H9 (cell line): ENCODE measurements around the gene MGMT. TPM values are rescaled to one million over a fixed set of nuclear protein-coding genes. Genes with fewer than 3 reads are reported as not detected.
A peak's percentile ranks its signal among the peaks of the same experiment; 100 is the strongest.

Source experiments
- DNase-seq: peaks from one replicate; pipeline ENCODE4 v3.0.0-alpha.2; 2017
- H2AFZ ChIP-seq: one replicate; pipeline ENCODE4 v1.6.1; 2013; ENCODE audit warnings: mild to moderate bottlenecking, low read length, control low read depth, moderate library complexity
- H2AK5ac ChIP-seq: 2 replicates; pipeline ENCODE4 v1.6.1; 2013; ENCODE audit warnings: low read length, control low read depth, mixed read lengths; ENCODE audit not compliant: insufficient read length
- H2BK120ac ChIP-seq: one replicate; pipeline ENCODE4 v1.6.1; 2013; ENCODE audit warnings: low read depth, mild to moderate bottlenecking, low read length, control low read depth, inconsistent platforms; ENCODE audit not compliant: poor library complexity, severe bottlenecking
- H2BK12ac ChIP-seq: 2 replicates; pipeline ENCODE4 v1.6.1; 2013; ENCODE audit warnings: low read length, control low read depth, mixed read lengths, low read depth; ENCODE audit not compliant: insufficient read length
- H2BK15ac ChIP-seq: 2 replicates; pipeline ENCODE4 v1.6.1; 2013; ENCODE audit warnings: low read depth, low read length, control low read depth
- H2BK20ac ChIP-seq: one replicate; pipeline ENCODE4 v1.6.1; 2013; ENCODE audit warnings: low read depth, mild to moderate bottlenecking, low read length, control low read depth, inconsistent platforms; ENCODE audit not compliant: poor library complexity, severe bottlenecking
- H2BK5ac ChIP-seq: 2 replicates; pipeline ENCODE4 v1.6.1; 2013; ENCODE audit warnings: low read length, control low read depth, mixed read lengths; ENCODE audit not compliant: insufficient read length
- H3K14ac ChIP-seq: 2 replicates; pipeline ENCODE4 v1.6.1; 2013; ENCODE audit warnings: low read length, control low read depth; ENCODE audit not compliant: insufficient read depth
- H3K18ac ChIP-seq: 2 replicates; pipeline ENCODE4 v1.6.1; 2013; ENCODE audit warnings: low read depth, mild to moderate bottlenecking, mixed read lengths, low read length, control low read depth; ENCODE audit not compliant: insufficient read length
- H3K23ac ChIP-seq: 2 replicates; pipeline ENCODE4 v1.6.1; 2013; ENCODE audit warnings: low read length, control low read depth, mixed read lengths, low read depth; ENCODE audit not compliant: insufficient read length
- H3K23me2 ChIP-seq: 2 replicates; pipeline ENCODE4 v1.6.1; 2013; ENCODE audit warnings: low read depth, mild to moderate bottlenecking, mixed read lengths, low read length, control low read depth; ENCODE audit not compliant: insufficient read length, poor library complexity, severe bottlenecking
- H3K27ac ChIP-seq: 2 replicates; pipeline ENCODE4 v1.5.1; 2013; ENCODE audit warnings: low read length, control low read depth, mixed read lengths, low read depth; ENCODE audit not compliant: insufficient read length
- H3K27me3 ChIP-seq: 2 replicates; pipeline ENCODE4 v1.6.1; 2013; ENCODE audit warnings: low read length, control low read depth, inconsistent platforms; ENCODE audit not compliant: insufficient read depth
- H3K4ac ChIP-seq: 2 replicates; pipeline ENCODE4 v1.6.1; 2013; ENCODE audit warnings: low read depth, mild to moderate bottlenecking, control low read depth, inconsistent platforms, low read length, moderate library complexity
- H3K4me1 ChIP-seq: 2 replicates; pipeline ENCODE4 v1.6.1; 2013; ENCODE audit warnings: low read length, control low read depth, inconsistent platforms; ENCODE audit not compliant: insufficient read depth
- H3K4me2 ChIP-seq: 2 replicates; pipeline ENCODE4 v1.6.1; 2013; ENCODE audit warnings: low read length, control low read depth, mixed read lengths; ENCODE audit not compliant: insufficient read length, insufficient read depth
- H3K56ac ChIP-seq: 2 replicates; pipeline ENCODE4 v1.6.1; 2013; ENCODE audit warnings: low read depth, mild to moderate bottlenecking, mixed read lengths, low read length, control low read depth; ENCODE audit not compliant: insufficient read length
- H3K79me1 ChIP-seq: 2 replicates; pipeline ENCODE4 v1.6.1; 2013; ENCODE audit warnings: low read depth, mild to moderate bottlenecking, moderate library complexity, low read length, control low read depth, inconsistent platforms; ENCODE audit not compliant: insufficient read depth, poor library complexity, severe bottlenecking
- H3K79me2 ChIP-seq: 2 replicates; pipeline ENCODE4 v1.6.1; 2013; ENCODE audit warnings: low read length, control low read depth, inconsistent platforms; ENCODE audit not compliant: insufficient read depth
- H3K9ac ChIP-seq: 2 replicates; pipeline ENCODE4 v1.6.1; 2013; ENCODE audit warnings: low read length, control low read depth, mixed read lengths; ENCODE audit not compliant: insufficient read length; ENCODE audit errors: extremely low read depth
- H3K9me3 ChIP-seq: one replicate; pipeline ENCODE4 v1.6.1; 2013; ENCODE audit warnings: low read depth, low read length, inconsistent platforms; ENCODE audit not compliant: control insufficient read depth
- H3T11ph ChIP-seq: one replicate; pipeline ENCODE4 v1.6.1; 2013; ENCODE audit warnings: mild to moderate bottlenecking, low read length, control low read depth, inconsistent platforms
- H4K20me1 ChIP-seq: one replicate; pipeline ENCODE4 v1.6.1; 2013; ENCODE audit not compliant: control insufficient read depth, insufficient read length, insufficient read depth
- H4K5ac ChIP-seq: 2 replicates; pipeline ENCODE4 v1.6.1; 2013; ENCODE audit warnings: low read depth, mild to moderate bottlenecking, mixed read lengths, low read length, control low read depth; ENCODE audit not compliant: insufficient read length
- H4K8ac ChIP-seq: replicated peaks from 2 replicates; pipeline ENCODE4 v1.6.1; 2013; ENCODE audit warnings: low read length, control low read depth, mixed read lengths, low read depth; ENCODE audit not compliant: insufficient read length
- H4K91ac ChIP-seq: 2 replicates; pipeline ENCODE4 v1.6.1; 2013; ENCODE audit warnings: low read depth, mild to moderate bottlenecking, moderate library complexity, mixed read lengths, low read length, control low read depth; ENCODE audit not compliant: insufficient read length
- H3K27ac Mint-ChIP-seq, 3 experiments: 2 replicates in 2 of 3; 3 replicates in 1 of 3; pipeline ENCODE4 v1.8.0; 2020 to 2021; ENCODE audit warnings: mixed read lengths in 3 of 3, mild to moderate bottlenecking in 1 of 3, moderate library complexity in 1 of 3
- H3K27me3 Mint-ChIP-seq: 2 replicates; pipeline ENCODE4 v1.8.0; 2021; ENCODE audit warnings: low read depth, mild to moderate bottlenecking, moderate library complexity, mixed read lengths
- H3K36me3 Mint-ChIP-seq, 3 experiments: 2 replicates in 2 of 3; 3 replicates in 1 of 3; pipeline ENCODE4 v1.8.0; 2020 to 2021; ENCODE audit warnings: low read depth in 3 of 3, mixed read lengths in 3 of 3; ENCODE audit not compliant: insufficient read depth in 1 of 3
- H3K4me1 Mint-ChIP-seq, 2 experiments: 2 replicates each; pipeline ENCODE4 v1.8.0; 2020; ENCODE audit warnings: mixed read lengths in 2 of 2
- H3K4me3 Mint-ChIP-seq, 2 experiments: 2 replicates in 1 of 2; 3 replicates in 1 of 2; pipeline ENCODE4 v1.8.0; 2020 to 2021; ENCODE audit warnings: mild to moderate bottlenecking in 2 of 2, mixed read lengths in 2 of 2, moderate library complexity in 1 of 2
- H3K9me3 Mint-ChIP-seq, 2 experiments: 2 replicates in 1 of 2; 3 replicates in 1 of 2; pipeline ENCODE4 v1.8.0; 2020; ENCODE audit warnings: mild to moderate bottlenecking in 2 of 2, mixed read lengths in 2 of 2, moderate library complexity in 1 of 2
- CTCF ChIP-seq: fragments of 200-600 bp; sonication (generic); conservative IDR thresholded peaks from 3 replicates; pipeline ENCODE4 v1.8.0; 2021; ENCODE audit warnings: antibody characterized with exemption, mild to moderate bottlenecking
- WGBS: extraction: QIAGEN DNeasy Blood & Tissue Kit; methylation state at CpG from one replicate; pipeline ENCODE4 v1.1.7; 2013; ENCODE audit warnings: missing lambda C conversion rate, low lambda C conversion rate, mixed read lengths; ENCODE audit not compliant: insufficient read length; ENCODE audit errors: extremely low coverage; 5-methylcytosine and 5-hydroxymethylcytosine counted together
- total RNA-seq: library from RNA; stranded (reverse); gene quantifications from 2 replicates; pipeline ENCODE4 v1.2.1, GENCODE V29; 2021

Gene MGMT
- total RNA-seq, 1 experiment from 2014 or later = 18.4 TPM

- no peaks in the 10 kb centered on the region for H3K79me2 ChIP-seq
- H3K4me2 ChIP-seq = no peak overlapping the region
- TF ChIP-seq CTCF = no peak
- H4K5ac ChIP-seq = no peak overlapping the region
- no peak overlapping the region for H3K27ac Mint-ChIP-seq
- no peaks in the 10 kb centered on the region for H3K79me1 ChIP-seq
- no peak overlapping the region for H2BK20ac ChIP-seq
- no peak overlapping the region for H3T11ph ChIP-seq
- no peak overlapping the region for H2BK5ac ChIP-seq
- H3K9me3 ChIP-seq = no peaks in the 10 kb centered on the region
- WGBS = no CpG with 5 or more reads among the region's 26 CpGs
- H3K27ac ChIP-seq = no peak overlapping the region
- H3K9me3 Mint-ChIP-seq = peaks cover 11 to 18% of the 10 kb centered on the region in 2 experiments; a peak in 4 of 5 replicates
- H3K4me1 ChIP-seq = peaks cover 3% of the 10 kb centered on the region; the same call in 1 of the 2 replicates
- no peak overlapping the region for H2BK12ac ChIP-seq
- no peak overlapping the region for H2BK120ac ChIP-seq
- peaks cover 2% of the 10 kb centered on the region for H3K27me3 Mint-ChIP-seq
- no peak overlapping the region for H3K4me3 Mint-ChIP-seq
- H3K23ac ChIP-seq = no peak overlapping the region
- H3K23me2 ChIP-seq = no peaks in the 10 kb centered on the region
- no peak overlapping the region for H2BK15ac ChIP-seq
- peak; percentile 14 for DNase-seq
- H3K14ac ChIP-seq = no peak overlapping the region
- no peak overlapping the region for H3K9ac ChIP-seq
- no peak overlapping the region for H4K8ac ChIP-seq
- H3K18ac ChIP-seq = no peak overlapping the region
- H3K4ac ChIP-seq = no peak overlapping the region
- no peak overlapping the region for H2AK5ac ChIP-seq
- no peak overlapping the region for H2AFZ ChIP-seq
- peaks cover 6 to 16% (median 7%) of the 10 kb centered on the region in 3 experiments; a peak in 4 of 7 replicates for H3K36me3 Mint-ChIP-seq
- H3K27me3 ChIP-seq = no peaks in the 10 kb centered on the region
- no peak overlapping the region for H4K91ac ChIP-seq
- no peaks in the 10 kb centered on the region for H4K20me1 ChIP-seq
- peaks cover 19 to 29% of the 10 kb centered on the region in 2 experiments for H3K4me1 Mint-ChIP-seq
- H3K56ac ChIP-seq = no peak overlapping the region
These were observed 53.5 kb downstream of the MGMT start for GRCh38 chr10:129520440-129521080.
